ENCODE results near the gene H2BK1.

The H2BK1 gene

GRCh38 chr7:151246851-151247580, 36.7 kb upstream of the H2BK1 start:
- no peak overlapping the region for H3K9ac ChIP-seq (ENCODE audit: low read length)
- no peaks in the 10 kb centered on the region for H4K20me1 ChIP-seq (ENCODE audit: insufficient read depth, low read length)
- no peaks in the 10 kb centered on the region for H3K9me2 ChIP-seq (ENCODE audit: low read depth, low read length)
- no peaks in the 10 kb centered on the region for H3K9me3 ChIP-seq (ENCODE audit: low read length)
- TF ChIP-seq, protein P1, sequence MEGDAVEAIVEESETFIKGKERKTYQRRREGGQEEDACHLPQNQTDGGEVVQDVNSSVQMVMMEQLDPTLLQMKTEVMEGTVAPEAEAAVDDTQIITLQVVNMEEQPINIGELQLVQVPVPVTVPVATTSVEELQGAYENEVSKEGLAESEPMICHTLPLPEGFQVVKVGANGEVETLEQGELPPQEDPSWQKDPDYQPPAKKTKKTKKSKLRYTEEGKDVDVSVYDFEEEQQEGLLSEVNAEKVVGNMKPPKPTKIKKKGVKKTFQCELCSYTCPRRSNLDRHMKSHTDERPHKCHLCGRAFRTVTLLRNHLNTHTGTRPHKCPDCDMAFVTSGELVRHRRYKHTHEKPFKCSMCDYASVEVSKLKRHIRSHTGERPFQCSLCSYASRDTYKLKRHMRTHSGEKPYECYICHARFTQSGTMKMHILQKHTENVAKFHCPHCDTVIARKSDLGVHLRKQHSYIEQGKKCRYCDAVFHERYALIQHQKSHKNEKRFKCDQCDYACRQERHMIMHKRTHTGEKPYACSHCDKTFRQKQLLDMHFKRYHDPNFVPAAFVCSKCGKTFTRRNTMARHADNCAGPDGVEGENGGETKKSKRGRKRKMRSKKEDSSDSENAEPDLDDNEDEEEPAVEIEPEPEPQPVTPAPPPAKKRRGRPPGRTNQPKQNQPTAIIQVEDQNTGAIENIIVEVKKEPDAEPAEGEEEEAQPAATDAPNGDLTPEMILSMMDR (IDR thresholded peaks at IDR 0.05; ENCODE audit: low read length), result no peak
- no peak for TF ChIP-seq EZH2 (IDR thresholded peaks at IDR 0.05; ENCODE audit: borderline replicate concordance, low read length)
- H3K79me2 ChIP-seq (ENCODE audit: insufficient read depth, low read length), result no peaks in the 10 kb centered on the region
- no peaks in the 10 kb centered on the region for H3F3A ChIP-seq (ENCODE audit: insufficient read depth, low read length)
- peaks cover 43% of the 10 kb centered on the region for H3K4me1 ChIP-seq (ENCODE audit: insufficient read depth, low read length, severe bottlenecking)
- H3K27me3 ChIP-seq (ENCODE audit: insufficient read depth, low read length), result peaks cover 22% of the 10 kb centered on the region
- H3K4me2 ChIP-seq (ENCODE audit: low read length), result no peak overlapping the region
- no peak overlapping the region for H2AFZ ChIP-seq (ENCODE audit: low read length)
- H3K4me3 ChIP-seq (ENCODE audit: low read depth, low read length, poor library complexity, severe bottlenecking), result no peak overlapping the region
- no peak overlapping the region for H3K27ac ChIP-seq (ENCODE audit: low read depth, low read length, poor library complexity, severe bottlenecking)
- H3K36me3 ChIP-seq (ENCODE audit: insufficient read depth, low read length), result no peaks in the 10 kb centered on the region

- Histone ChIP-seq H4K20me1 (ENCODE audit: insufficient read depth, low read length) (no peaks in the 10 kb centered on the region), H3K79me2 (ENCODE audit: insufficient read depth, low read length) (no peaks in the 10 kb centered on the region), H3K36me3 (ENCODE audit: insufficient read depth, low read length) (no peaks in the 10 kb centered on the region), H3K9me3 (ENCODE audit: low read length) (no peaks in the 10 kb centered on the region), H3F3A (ENCODE audit: insufficient read depth, low read length) (no peaks in the 10 kb centered on the region), H2AFZ (ENCODE audit: low read length) (no peak overlapping the region), H3K4me1 (ENCODE audit: insufficient read depth, low read length, severe bottlenecking) (peaks cover 43% of the 10 kb centered on the region), H3K9me2 (ENCODE audit: low read depth, low read length) (no peaks in the 10 kb centered on the region), H3K9ac (ENCODE audit: low read length) (no peak overlapping the region), H3K4me2 (ENCODE audit: low read length) (no peak overlapping the region; the same call in 1 of the 2 replicates), H3K27ac (ENCODE audit: low read depth, low read length, poor library complexity, severe bottlenecking) (no peak overlapping the region), H3K27me3 (ENCODE audit: insufficient read depth, low read length) (peaks cover 21% of the 10 kb centered on the region), H3K4me3 (ENCODE audit: low read depth, low read length, poor library complexity, severe bottlenecking) (no peak overlapping the region)
- TF ChIP-seq EZH2 (IDR thresholded peaks at IDR 0.05; ENCODE audit: borderline replicate concordance, low read length), result no peak
- TF ChIP-seq, protein P1 (IDR thresholded peaks at IDR 0.05; ENCODE audit: low read length), result no peak
Measured at GRCh38 chr7:151246102-151246850, 36.0 kb upstream of the H2BK1 start.

- H3K9me3 ChIP-seq (ENCODE audit: low read length), result no peaks in the 10 kb centered on the region
- peaks cover 13% of the 10 kb centered on the region for H3K27me3 ChIP-seq (ENCODE audit: insufficient read depth, low read length)
- no peaks in the 10 kb centered on the region for H4K20me1 ChIP-seq (ENCODE audit: insufficient read depth, low read length)
- H3F3A ChIP-seq (ENCODE audit: insufficient read depth, low read length), result no peaks in the 10 kb centered on the region
- no peak overlapping the region for H3K27ac ChIP-seq (ENCODE audit: low read depth, low read length, poor library complexity, severe bottlenecking)
- peak overlapping the region; percentile 53 for H3K4me3 ChIP-seq (ENCODE audit: low read depth, low read length, poor library complexity, severe bottlenecking)
- TF ChIP-seq EZH2 (IDR thresholded peaks at IDR 0.05; ENCODE audit: borderline replicate concordance, low read length), result no peak
- TF ChIP-seq, protein P1 (IDR thresholded peaks at IDR 0.05; ENCODE audit: low read length), result peak; percentile 74
- no peaks in the 10 kb centered on the region for H3K36me3 ChIP-seq (ENCODE audit: insufficient read depth, low read length)
- no peak overlapping the region for H2AFZ ChIP-seq (ENCODE audit: low read length)
- peaks cover 43% of the 10 kb centered on the region for H3K4me1 ChIP-seq (ENCODE audit: insufficient read depth, low read length, severe bottlenecking)
- peak overlapping the region; percentile 71 for H3K4me2 ChIP-seq (ENCODE audit: low read length)
- H3K9me2 ChIP-seq (ENCODE audit: low read depth, low read length), result no peaks in the 10 kb centered on the region
- peak overlapping the region; percentile 37 for H3K9ac ChIP-seq (ENCODE audit: low read length)
- no peaks in the 10 kb centered on the region for H3K79me2 ChIP-seq (ENCODE audit: insufficient read depth, low read length)
Measured at GRCh38 chr7:151245360-151246101, 35.2 kb upstream of the H2BK1 start.
